HCT116 (cell line): ENCODE results near the gene YWHAH. TPM values are rescaled to one million over a fixed set of nuclear protein-coding genes. Genes with fewer than 3 reads are reported as not detected.

Experiments
- ATAC-seq: fragments of 200-7000 bp; cut with Tn5 transposase; 2 replicates; pipeline ENCODE4 v1.9.1; 2020; ENCODE audit warnings: mild to moderate bottlenecking, moderate library complexity
- BruUV-seq: library from RNA; stranded (reverse); fragments of 400-500 nt; replicated peaks from 2 replicates; lab custom pipeline; 2021; lab: Mats Ljungman, UMichigan
- CTCF ChIA-PET: fragments of 300-600 bp; sonication (Branson Sonifier 250); formaldehyde crosslinking; loops from one replicate; lab custom pipeline; 2021; ENCODE audit warnings: antibody characterized with exemption; lab: Charles Lee
- POLR2A ChIA-PET: fragments of 300-600, 350-600 bp; sonication (Branson Sonifier 250); formaldehyde crosslinking; loops from one replicate; lab custom pipeline; 2021; ENCODE audit warnings: antibody characterized with exemption; lab: Charles Lee
- RAD21 ChIA-PET, 2 experiments: fragments of 300-600 bp; sonication (Branson Sonifier 250); formaldehyde crosslinking; loops; one replicate each; lab custom pipeline; 2023; ENCODE audit warnings: low total read pairs in 2 of 2; ENCODE audit not compliant: uncharacterized antibody in 2 of 2, unreplicated experiment in 2 of 2, low non-redundant PET in 1 of 2; lab: Charles Lee
- DNase-seq: peaks from one replicate; pipeline ENCODE4 v3.0.0-alpha.2; 2010; ENCODE audit warnings: low read depth, low spot score
- H2AFZ ChIP-seq: fragments of 200-600 bp; shearing (Covaris generic), sonication (generic); 2 replicates; pipeline ENCODE4 v1.6.1; 2017; ENCODE audit warnings: low read depth, mixed run types, mixed read lengths, antibody characterized with exemption, low read length; ENCODE audit not compliant: poor library complexity, severe bottlenecking
- H3K27ac ChIP-seq: 2 replicates; pipeline ENCODE4 v1.5.1; 2012; ENCODE audit warnings: low read depth, low read length
- H3K27me3 ChIP-seq: fragments of 200-600 bp; sonication (generic); 2 replicates; pipeline ENCODE4 v1.6.1; 2016; ENCODE audit warnings: mixed run types, low read length, mixed read lengths; ENCODE audit not compliant: insufficient read depth
- H3K36me3 ChIP-seq, 2 experiments: fragments of 200-500 bp in 1 of 2; fragments of 200-600 bp in 1 of 2; sonication (Bioruptor generic) in 1 of 2; sonication (generic) in 1 of 2; 2 replicates each; pipeline versions ENCODE4 v1.5.1 to v1.6.1; 2014 to 2016; ENCODE audit warnings: low read length in 2 of 2, inconsistent platforms in 1 of 2, mixed read lengths in 1 of 2, mixed run types in 1 of 2; ENCODE audit not compliant: insufficient read depth in 2 of 2, control insufficient read depth in 1 of 2
- H3K4me1 ChIP-seq, 2 experiments: fragments of 200-600 bp in 1 of 2; sonication (generic) in 1 of 2; 2 replicates each; pipeline versions ENCODE4 v1.5.1 to v1.6.1; 2012 to 2017; ENCODE audit warnings: low read length in 2 of 2, inconsistent platforms in 1 of 2, mild to moderate bottlenecking in 1 of 2, mixed read lengths in 1 of 2, mixed run types in 1 of 2, moderate library complexity in 1 of 2; ENCODE audit not compliant: insufficient read depth in 2 of 2, control insufficient read depth in 1 of 2
- H3K4me2 ChIP-seq: fragments of 200-600 bp; sonication (generic); 2 replicates; pipeline ENCODE4 v1.6.1; 2017; ENCODE audit warnings: mixed run types, low read length, mixed read lengths
- H3K4me3 ChIP-seq, 2 experiments: fragments of 200-600 bp in 1 of 2; sonication (generic) in 1 of 2; replicated peaks in 1 of 2; 2 replicates each; pipeline ENCODE4 v1.5.1; 2011 to 2016; ENCODE audit warnings: low read length in 2 of 2, control low read depth in 1 of 2, low read depth in 1 of 2, mild to moderate bottlenecking in 1 of 2, mixed read lengths in 1 of 2, mixed run types in 1 of 2
- H3K79me2 ChIP-seq: fragments of 200-600 bp; sonication (generic); 2 replicates; pipeline ENCODE4 v1.6.1; 2017; ENCODE audit warnings: mild to moderate bottlenecking, mixed run types, low read length, moderate library complexity, mixed read lengths; ENCODE audit not compliant: insufficient read depth
- H3K9ac ChIP-seq: fragments of 200-600 bp; sonication (generic); 2 replicates; pipeline ENCODE4 v1.6.1; 2016; ENCODE audit warnings: low read length, mixed read lengths
- H3K9me2 ChIP-seq: fragments of 200-600 bp; sonication (generic), shearing (Covaris generic); 2 replicates; pipeline ENCODE4 v1.6.1; 2017; ENCODE audit warnings: mixed run types, mild to moderate bottlenecking, moderate library complexity; ENCODE audit not compliant: insufficient read depth
- H3K9me3 ChIP-seq, 2 experiments: fragments of 200-500 bp in 1 of 2; fragments of 200-600 bp in 1 of 2; sonication (Bioruptor generic) in 1 of 2; sonication (generic) in 1 of 2; 2 replicates each; pipeline ENCODE4 v1.6.1; 2014 to 2017; ENCODE audit warnings: low read length in 2 of 2, mixed read lengths in 2 of 2, inconsistent platforms in 1 of 2, low read depth in 1 of 2, mild to moderate bottlenecking in 1 of 2, mixed run types in 1 of 2, moderate library complexity in 1 of 2; ENCODE audit not compliant: control insufficient read depth in 1 of 2, insufficient read depth in 1 of 2
- H4K20me1 ChIP-seq: fragments of 200-600 bp; sonication (generic), shearing (Covaris generic); 2 replicates; pipeline ENCODE4 v1.6.1; 2017; ENCODE audit warnings: mixed run types, mild to moderate bottlenecking, moderate library complexity; ENCODE audit not compliant: insufficient read depth
- CBX3 ChIP-seq: IDR thresholded peaks from 2 replicates; pipeline ENCODE4 v1.6.1; 2012; ENCODE audit warnings: low read depth
- CEBPB ChIP-seq: IDR thresholded peaks from 2 replicates; pipeline ENCODE4 v1.6.1; 2012; ENCODE audit warnings: low read depth
- ELF1 ChIP-seq: IDR thresholded peaks from 2 replicates; pipeline ENCODE4 v1.6.1; 2012; ENCODE audit warnings: low read depth, borderline replicate concordance
- EZH2 ChIP-seq: fragments of 200-600 bp; sonication (generic); IDR thresholded peaks from 2 replicates; pipeline ENCODE4 v1.6.1; 2017; ENCODE audit warnings: antibody characterized with exemption, mixed run types
- EZH2phosphoT487 ChIP-seq: fragments of 200-600 bp; IDR thresholded peaks from 2 replicates; pipeline ENCODE4 v1.6.1; 2018; ENCODE audit warnings: antibody characterized with exemption, borderline replicate concordance
- FOSL1 ChIP-seq: IDR thresholded peaks from 2 replicates; pipeline ENCODE4 v1.6.1; 2012; ENCODE audit warnings: low read depth
- JUND ChIP-seq: IDR thresholded peaks from 2 replicates; pipeline ENCODE4 v1.6.1; 2012
- MAX ChIP-seq: IDR thresholded peaks from 2 replicates; pipeline ENCODE4 v1.6.1; 2012
- POLR2AphosphoS5 ChIP-seq: IDR thresholded peaks from 2 replicates; pipeline ENCODE4 v1.6.1; 2011; ENCODE audit warnings: mild to moderate bottlenecking, low read depth, low read length, moderate library complexity
- RAD21 ChIP-seq: IDR thresholded peaks from 2 replicates; pipeline ENCODE4 v1.6.1; 2012; ENCODE audit warnings: low read depth, mild to moderate bottlenecking
- SIN3A ChIP-seq: IDR thresholded peaks from 2 replicates; pipeline ENCODE4 v1.6.1; 2012; ENCODE audit warnings: low read depth
- SP1 ChIP-seq: IDR thresholded peaks from 2 replicates; pipeline ENCODE4 v1.6.1; 2012; ENCODE audit warnings: low read depth
- SRF ChIP-seq: IDR thresholded peaks from 2 replicates; pipeline ENCODE4 v1.6.1; 2012; ENCODE audit warnings: low read depth
- TCF7L2 ChIP-seq: IDR thresholded peaks from 2 replicates; pipeline ENCODE4 v1.7.0; 2011; ENCODE audit warnings: borderline replicate concordance, inconsistent platforms; ENCODE audit not compliant: insufficient read depth, insufficient read length; ENCODE audit errors: extremely low read depth
- ZFX ChIP-seq: fragments of 450-650 bp; IDR thresholded peaks from 2 replicates; pipeline ENCODE4 v1.6.1; 2017
- ZNF274 ChIP-seq: fragments of 200-500 bp; sonication (Bioruptor generic); IDR thresholded peaks from 2 replicates; pipeline ENCODE4 v1.6.1; 2014; ENCODE audit warnings: mild to moderate bottlenecking, low read depth, low read length, inconsistent platforms
- intact Hi-C: fragments of 100-400 bp; cut with micrococcal nuclease; formaldehyde crosslinking; loops from 2 replicates; pipeline ENCODE4 v1.10.0; 2022
- total RNA-seq: library from RNA; stranded (reverse); gene quantifications from one replicate; pipeline ENCODE4 v1.2.1, GENCODE V29; 2021; ENCODE audit not compliant: unreplicated experiment
- TF ChIP-seq, protein P1 (sequence below), 3 experiments: fragments of 200-600 bp in 1 of 3; sonication (generic) in 1 of 3; IDR thresholded peaks in 2 of 3; conservative IDR thresholded peaks in 1 of 3; 2 replicates each; pipeline ENCODE4 v1.5.1; 2012 to 2017; ENCODE audit warnings: low read depth in 2 of 3, low read length in 2 of 3, antibody characterized with exemption in 1 of 3, borderline replicate concordance in 1 of 3, control low read depth in 1 of 3, mild to moderate bottlenecking in 1 of 3, mixed read lengths in 1 of 3, mixed run types in 1 of 3, moderate library complexity in 1 of 3; ENCODE audit not compliant: insufficient read depth in 1 of 3
- TF ChIP-seq, protein P2 (sequence below): IDR thresholded peaks from 2 replicates; pipeline ENCODE4 v1.6.1; 2012
- TF ChIP-seq, protein P3 (sequence below): IDR thresholded peaks from 2 replicates; pipeline ENCODE4 v1.6.1; 2012; ENCODE audit warnings: low read depth
- TF ChIP-seq, protein P4 (sequence below): IDR thresholded peaks from 2 replicates; pipeline ENCODE4 v1.6.1; 2011; ENCODE audit warnings: mild to moderate bottlenecking, low read length, moderate library complexity; ENCODE audit not compliant: insufficient replicate concordance; ENCODE audit errors: extremely low read depth

Gene YWHAH
- total RNA-seq, 1 experiment from 2014 or later, result 140 TPM

- Histone ChIP-seq H3K4me3 (no peak overlapping the region), H3K27ac (no peak overlapping the region), H3K36me3 (no peaks in the 10 kb centered on the region; a peak in 1 of 4 replicates), H3K27me3 (no peaks in the 10 kb centered on the region), H3K79me2 (no peaks in the 10 kb centered on the region), H3K4me2 (no peak overlapping the region), H2AFZ (no peak overlapping the region), H3K9me3 (no peaks in the 10 kb centered on the region), H3K9ac (no peak overlapping the region), H3K9me2 (no peaks in the 10 kb centered on the region), H4K20me1 (no peaks in the 10 kb centered on the region), H3K4me1 (peaks cover 0 to 7% of the 10 kb centered on the region in 2 experiments; a peak in 1 of 4 replicates)
- ChIA-PET POLR2A (no interaction called here), CTCF (interaction anchor here (0.6 kb wide), 1 partner anchor 58 kb away, joined by 5 read pairs; no protein-coding TSS in a partner anchor), RAD21 (no interaction called here)
- no peak for DNase-seq
- BruUV-seq, result no TSS peak
- ATAC-seq, result no peak
- TF ChIP-seq MAX (no peak), ZFX (no peak), SIN3A (no peak), FOSL1 (no peak), EZH2phosphoT487 (no peak), SRF (no peak), POLR2AphosphoS5 (no peak), EZH2 (no peak), ELF1 (no peak), RAD21 (no peak), JUND (no peak), CEBPB (no peak), SP1 (no peak), TCF7L2 (no peak), ZNF274 (no peak), CBX3 (no peak)
- TF ChIP-seq, protein P1, sequence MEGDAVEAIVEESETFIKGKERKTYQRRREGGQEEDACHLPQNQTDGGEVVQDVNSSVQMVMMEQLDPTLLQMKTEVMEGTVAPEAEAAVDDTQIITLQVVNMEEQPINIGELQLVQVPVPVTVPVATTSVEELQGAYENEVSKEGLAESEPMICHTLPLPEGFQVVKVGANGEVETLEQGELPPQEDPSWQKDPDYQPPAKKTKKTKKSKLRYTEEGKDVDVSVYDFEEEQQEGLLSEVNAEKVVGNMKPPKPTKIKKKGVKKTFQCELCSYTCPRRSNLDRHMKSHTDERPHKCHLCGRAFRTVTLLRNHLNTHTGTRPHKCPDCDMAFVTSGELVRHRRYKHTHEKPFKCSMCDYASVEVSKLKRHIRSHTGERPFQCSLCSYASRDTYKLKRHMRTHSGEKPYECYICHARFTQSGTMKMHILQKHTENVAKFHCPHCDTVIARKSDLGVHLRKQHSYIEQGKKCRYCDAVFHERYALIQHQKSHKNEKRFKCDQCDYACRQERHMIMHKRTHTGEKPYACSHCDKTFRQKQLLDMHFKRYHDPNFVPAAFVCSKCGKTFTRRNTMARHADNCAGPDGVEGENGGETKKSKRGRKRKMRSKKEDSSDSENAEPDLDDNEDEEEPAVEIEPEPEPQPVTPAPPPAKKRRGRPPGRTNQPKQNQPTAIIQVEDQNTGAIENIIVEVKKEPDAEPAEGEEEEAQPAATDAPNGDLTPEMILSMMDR (IDR thresholded peaks at IDR 0.05 in 2 of 3, conservative IDR thresholded peaks at IDR 0.05 in 1 of 3; ENCODE audit: borderline replicate concordance in 1 of 3, insufficient read depth in 1 of 3, low read depth in 2 of 3, low read length in 2 of 3), result no peak
- TF ChIP-seq, protein P2, sequence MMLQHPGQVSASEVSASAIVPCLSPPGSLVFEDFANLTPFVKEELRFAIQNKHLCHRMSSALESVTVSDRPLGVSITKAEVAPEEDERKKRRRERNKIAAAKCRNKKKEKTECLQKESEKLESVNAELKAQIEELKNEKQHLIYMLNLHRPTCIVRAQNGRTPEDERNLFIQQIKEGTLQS, result no peak
- TF ChIP-seq, protein P3, sequence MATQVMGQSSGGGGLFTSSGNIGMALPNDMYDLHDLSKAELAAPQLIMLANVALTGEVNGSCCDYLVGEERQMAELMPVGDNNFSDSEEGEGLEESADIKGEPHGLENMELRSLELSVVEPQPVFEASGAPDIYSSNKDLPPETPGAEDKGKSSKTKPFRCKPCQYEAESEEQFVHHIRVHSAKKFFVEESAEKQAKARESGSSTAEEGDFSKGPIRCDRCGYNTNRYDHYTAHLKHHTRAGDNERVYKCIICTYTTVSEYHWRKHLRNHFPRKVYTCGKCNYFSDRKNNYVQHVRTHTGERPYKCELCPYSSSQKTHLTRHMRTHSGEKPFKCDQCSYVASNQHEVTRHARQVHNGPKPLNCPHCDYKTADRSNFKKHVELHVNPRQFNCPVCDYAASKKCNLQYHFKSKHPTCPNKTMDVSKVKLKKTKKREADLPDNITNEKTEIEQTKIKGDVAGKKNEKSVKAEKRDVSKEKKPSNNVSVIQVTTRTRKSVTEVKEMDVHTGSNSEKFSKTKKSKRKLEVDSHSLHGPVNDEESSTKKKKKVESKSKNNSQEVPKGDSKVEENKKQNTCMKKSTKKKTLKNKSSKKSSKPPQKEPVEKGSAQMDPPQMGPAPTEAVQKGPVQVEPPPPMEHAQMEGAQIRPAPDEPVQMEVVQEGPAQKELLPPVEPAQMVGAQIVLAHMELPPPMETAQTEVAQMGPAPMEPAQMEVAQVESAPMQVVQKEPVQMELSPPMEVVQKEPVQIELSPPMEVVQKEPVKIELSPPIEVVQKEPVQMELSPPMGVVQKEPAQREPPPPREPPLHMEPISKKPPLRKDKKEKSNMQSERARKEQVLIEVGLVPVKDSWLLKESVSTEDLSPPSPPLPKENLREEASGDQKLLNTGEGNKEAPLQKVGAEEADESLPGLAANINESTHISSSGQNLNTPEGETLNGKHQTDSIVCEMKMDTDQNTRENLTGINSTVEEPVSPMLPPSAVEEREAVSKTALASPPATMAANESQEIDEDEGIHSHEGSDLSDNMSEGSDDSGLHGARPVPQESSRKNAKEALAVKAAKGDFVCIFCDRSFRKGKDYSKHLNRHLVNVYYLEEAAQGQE, result no peak
- TF ChIP-seq, protein P4, sequence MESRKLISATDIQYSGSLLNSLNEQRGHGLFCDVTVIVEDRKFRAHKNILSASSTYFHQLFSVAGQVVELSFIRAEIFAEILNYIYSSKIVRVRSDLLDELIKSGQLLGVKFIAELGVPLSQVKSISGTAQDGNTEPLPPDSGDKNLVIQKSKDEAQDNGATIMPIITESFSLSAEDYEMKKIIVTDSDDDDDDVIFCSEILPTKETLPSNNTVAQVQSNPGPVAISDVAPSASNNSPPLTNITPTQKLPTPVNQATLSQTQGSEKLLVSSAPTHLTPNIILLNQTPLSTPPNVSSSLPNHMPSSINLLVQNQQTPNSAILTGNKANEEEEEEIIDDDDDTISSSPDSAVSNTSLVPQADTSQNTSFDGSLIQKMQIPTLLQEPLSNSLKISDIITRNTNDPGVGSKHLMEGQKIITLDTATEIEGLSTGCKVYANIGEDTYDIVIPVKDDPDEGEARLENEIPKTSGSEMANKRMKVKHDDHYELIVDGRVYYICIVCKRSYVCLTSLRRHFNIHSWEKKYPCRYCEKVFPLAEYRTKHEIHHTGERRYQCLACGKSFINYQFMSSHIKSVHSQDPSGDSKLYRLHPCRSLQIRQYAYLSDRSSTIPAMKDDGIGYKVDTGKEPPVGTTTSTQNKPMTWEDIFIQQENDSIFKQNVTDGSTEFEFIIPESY, result no peak
- intact Hi-C loops, result no loop called here
Observed at GRCh38 chr22:31912407-31912743, 32.0 kb upstream of the YWHAH start.
